GM21390 (cell line): ENCODE results near the gene CGB1.
"Not testable (repeated sequence)": the region's sequence is repeated elsewhere in the genome, so short reads cannot be mapped to it uniquely, and the experiment has no call there.

Experiments
- ATAC-seq: cut with Tn5 transposase; IDR thresholded peaks from one replicate; pipeline ENCODE4 v1.9.1; 2021; ENCODE audit not compliant: unreplicated experiment

The CGB1 gene

GRCh38 chr19:49024233-49024632 lies 12.5 kb downstream of the CGB1 start, which contains the start of gene CGB3:
CGB3 (minus strand) TSS chr19:49024333; CDS start chr19:49023971, 362 bp downstream.
- ATAC-seq, result not testable (repeated sequence)

GRCh38 chr19:49022116-49022515 lies 14.6 kb downstream of the CGB1 start:
- no peak for ATAC-seq

GRCh38 chr19:49020931-49021895 lies 15.5 kb downstream of the CGB1 start:
- ATAC-seq, result no peak

GRCh38 chr19:49020342-49020741 lies 16.4 kb downstream of the CGB1 start:
- ATAC-seq, result no peak

- no peak for ATAC-seq
These were observed 17.3 kb downstream of the CGB1 start for GRCh38 chr19:49019242-49019932.

GRCh38 chr19:49018388-49019241 lies 18.1 kb downstream of the CGB1 start:
- ATAC-seq, result not testable (repeated sequence)

GRCh38 chr19:49017666-49018351 lies 18.9 kb downstream of the CGB1 start:
- no peak for ATAC-seq

- no peak for ATAC-seq
These were observed 19.5 kb downstream of the CGB1 start, which contains the start of gene LHB for GRCh38 chr19:49017041-49017665. LHB (minus strand) TSS chr19:49017091; CDS start chr19:49017081, 10 bp downstream.

GRCh38 chr19:49016067-49016839 lies 20.4 kb downstream of the CGB1 start:
- ATAC-seq, result no peak

GRCh38 chr19:49014870-49015255 lies 21.8 kb downstream of the CGB1 start:
- no peak for ATAC-seq

- no peak for ATAC-seq
These were observed 22.4 kb downstream of the CGB1 start for GRCh38 chr19:49014123-49014869.

- no peak for ATAC-seq
These were observed 25.5 kb downstream of the CGB1 start for GRCh38 chr19:49011194-49011593.

GRCh38 chr19:49010453-49010852 lies 26.2 kb downstream of the CGB1 start:
- ATAC-seq, result no peak

GRCh38 chr19:49009828-49010227 lies 26.9 kb downstream of the CGB1 start:
- ATAC-seq, result no peak

- no peak for ATAC-seq
These were observed 29.8 kb downstream of the CGB1 start for GRCh38 chr19:49006905-49007304.

GRCh38 chr19:49004964-49005614 lies 31.6 kb downstream of the CGB1 start:
- no peak for ATAC-seq

- ATAC-seq, result no peak
These were observed 32.6 kb downstream of the CGB1 start for GRCh38 chr19:49004133-49004532.
